NCI-H1092 treated with DMSO at 0.1 percent for 48 hours (cell line): ENCODE data around the gene PVALEF.

ENCODE experiments used
- DNase-seq: peaks from one replicate; lab custom pipeline; 2025; lab: John Stamatoyannopoulos, UW

The PVALEF gene

GRCh38 chr17:81128774-81129173 lies 36.5 kb upstream of the PVALEF start:
- no peak for DNase-seq

- DNase-seq: no peak
Observed at GRCh38 chr17:81129289-81129688, 36.0 kb upstream of the PVALEF start.

GRCh38 chr17:81129711-81130367 lies 35.5 kb upstream of the PVALEF start:
- DNase-seq: no peak

- DNase-seq: no peak
Observed at GRCh38 chr17:81130385-81131361, 34.6 kb upstream of the PVALEF start.

GRCh38 chr17:81131486-81132196 lies 33.7 kb upstream of the PVALEF start:
- no peak for DNase-seq

GRCh38 chr17:81132197-81132540 lies 33.1 kb upstream of the PVALEF start:
- no peak for DNase-seq

GRCh38 chr17:81132770-81133723 lies 32.3 kb upstream of the PVALEF start:
- DNase-seq: no peak

GRCh38 chr17:81134064-81134781 lies 31.1 kb upstream of the PVALEF start:
- no peak for DNase-seq

GRCh38 chr17:81135505-81136278 lies 29.6 kb upstream of the PVALEF start:
- peak; percentile 79 for DNase-seq

GRCh38 chr17:81136366-81136765 lies 28.9 kb upstream of the PVALEF start:
- DNase-seq: no peak

- DNase-seq: no peak
Observed at GRCh38 chr17:81137248-81137647, 28.1 kb upstream of the PVALEF start.

- no peak for DNase-seq
Observed at GRCh38 chr17:81138083-81138482, 27.2 kb upstream of the PVALEF start.

- no peak for DNase-seq
Observed at GRCh38 chr17:81138500-81138899, 26.8 kb upstream of the PVALEF start.

GRCh38 chr17:81139428-81139827 lies 25.9 kb upstream of the PVALEF start:
- no peak for DNase-seq

GRCh38 chr17:81140018-81140417 lies 25.3 kb upstream of the PVALEF start:
- no peak for DNase-seq

GRCh38 chr17:81140695-81141094 lies 24.6 kb upstream of the PVALEF start:
- DNase-seq: no peak

GRCh38 chr17:81142301-81143199 lies 22.8 kb upstream of the PVALEF start:
- peak; percentile 73 for DNase-seq

- no peak for DNase-seq
Observed at GRCh38 chr17:81143200-81143527, 22.1 kb upstream of the PVALEF start.
